Neural cell (in vitro differentiated cells): Measurements from ENCODE around the gene HOXA4. TPM values are rescaled to one million over a fixed set of nuclear protein-coding genes. Genes with fewer than 3 reads are reported as not detected.

Experiments used
- H2AFZ ChIP-seq: fragments of 200-600, 300-800 bp; sonication (generic), shearing (Covaris generic); 2 replicates; pipeline ENCODE4 v1.6.0; 2014; ENCODE audit warnings: low read depth, mild to moderate bottlenecking, antibody characterized with exemption, low read length, moderate library complexity
- H3F3A ChIP-seq: fragments of 200-600 bp; shearing (Covaris generic); 2 replicates; pipeline ENCODE4 v1.6.1; 2016; ENCODE audit warnings: mild to moderate bottlenecking, moderate library complexity, mixed read lengths, antibody characterized with exemption, low read length; ENCODE audit not compliant: insufficient read depth, poor library complexity, severe bottlenecking
- H3K27ac ChIP-seq: fragments of 200-600, 300-800 bp; sonication (generic), shearing (Covaris generic); 2 replicates; pipeline ENCODE4 v1.5.1; 2014; ENCODE audit warnings: mild to moderate bottlenecking, low read length, moderate library complexity
- H3K27me3 ChIP-seq: fragments of 300-800, 200-600 bp; sonication (generic), shearing (Covaris generic); 2 replicates; pipeline ENCODE4 v1.6.0; 2014; ENCODE audit warnings: mild to moderate bottlenecking, low read depth, low read length, moderate library complexity; ENCODE audit not compliant: insufficient read depth
- H3K36me3 ChIP-seq: fragments of 300-800, 200-600 bp; sonication (generic), shearing (Covaris generic); 2 replicates; pipeline ENCODE4 v1.5.1; 2014; ENCODE audit warnings: mild to moderate bottlenecking, antibody characterized with exemption, low read length, moderate library complexity; ENCODE audit not compliant: insufficient read depth
- H3K4me2 ChIP-seq: fragments of 300-800, 200-600 bp; sonication (generic), shearing (Covaris generic); 2 replicates; pipeline ENCODE4 v1.6.0; 2014; ENCODE audit warnings: mild to moderate bottlenecking, low read length
- H3K4me3 ChIP-seq: fragments of 300-800, 200-600 bp; sonication (generic), shearing (Covaris generic); 2 replicates; pipeline ENCODE4 v1.5.1; 2014; ENCODE audit warnings: mild to moderate bottlenecking, low read length, moderate library complexity
- H3K79me2 ChIP-seq: fragments of 200-600 bp; shearing (Covaris generic); replicated peaks from 2 replicates; pipeline ENCODE4 v1.6.0; 2014; ENCODE audit warnings: mild to moderate bottlenecking, low read length, moderate library complexity; ENCODE audit not compliant: insufficient read depth
- H3K9ac ChIP-seq: fragments of 300-800, 200-600 bp; sonication (generic), shearing (Covaris generic); 2 replicates; pipeline ENCODE4 v1.6.1; 2016; ENCODE audit warnings: mild to moderate bottlenecking, low read length, mixed read lengths
- H3K9me2 ChIP-seq: fragments of 200-600 bp; shearing (Covaris generic); 2 replicates; pipeline ENCODE4 v1.6.1; 2016; ENCODE audit warnings: mild to moderate bottlenecking, low read length, mixed read lengths; ENCODE audit not compliant: insufficient read depth
- H3K9me3 ChIP-seq: fragments of 200-600, 300-800 bp; sonication (generic), shearing (Covaris generic); 2 replicates; pipeline ENCODE4 v1.6.1; 2016; ENCODE audit warnings: mild to moderate bottlenecking, mixed run types, low read length, moderate library complexity, mixed read lengths
- H4K20me1 ChIP-seq: fragments of 200-600 bp; shearing (Covaris generic); 2 replicates; pipeline ENCODE4 v1.6.1; 2016; ENCODE audit warnings: mild to moderate bottlenecking, mixed run types; ENCODE audit not compliant: insufficient read depth
- CTCF ChIP-seq: fragments of 450-650 bp; IDR thresholded peaks from 2 replicates; pipeline ENCODE4 v1.5.1; 2014; ENCODE audit warnings: antibody characterized with exemption, mild to moderate bottlenecking, moderate library complexity; ENCODE audit not compliant: poor library complexity, severe bottlenecking
- EP300 ChIP-seq: fragments of 450-650 bp; conservative IDR thresholded peaks from 2 replicates; pipeline ENCODE4 v1.6.1; 2014; ENCODE audit warnings: antibody characterized with exemption, mild to moderate bottlenecking, moderate library complexity; ENCODE audit not compliant: poor library complexity, severe bottlenecking
- EZH2 ChIP-seq: fragments of 200-600, 300-800 bp; shearing (Covaris generic), sonication (generic); IDR thresholded peaks from 2 replicates; pipeline ENCODE4 v1.6.1; 2014; ENCODE audit warnings: antibody characterized with exemption, low read length, borderline replicate concordance, mild to moderate bottlenecking; ENCODE audit not compliant: insufficient read depth, poor library complexity, severe bottlenecking
- MXI1 ChIP-seq: fragments of 450-650 bp; conservative IDR thresholded peaks from 2 replicates; pipeline ENCODE4 v1.6.1; 2014; ENCODE audit warnings: antibody characterized with exemption, mild to moderate bottlenecking; ENCODE audit not compliant: poor library complexity, severe bottlenecking
- POLR2AphosphoS5 ChIP-seq: IDR thresholded peaks from 2 replicates; pipeline ENCODE4 v1.6.1; 2012
- RAD21 ChIP-seq: fragments of 450-650 bp; conservative IDR thresholded peaks from 2 replicates; pipeline ENCODE4 v1.6.1; 2014; ENCODE audit warnings: antibody characterized with exemption, mild to moderate bottlenecking, moderate library complexity
- REST ChIP-seq: IDR thresholded peaks from 2 replicates; pipeline ENCODE4 v1.6.1; 2012; ENCODE audit warnings: borderline replicate concordance
- SMC3 ChIP-seq: fragments of 450-650 bp; conservative IDR thresholded peaks from 2 replicates; pipeline ENCODE4 v1.6.1; 2014; ENCODE audit warnings: antibody characterized with exemption, mild to moderate bottlenecking, moderate library complexity; ENCODE audit not compliant: poor library complexity
- TAF1 ChIP-seq: IDR thresholded peaks from 2 replicates; pipeline ENCODE4 v1.6.1; 2012; ENCODE audit warnings: low read depth
- polyA plus RNA-seq: library from polyadenylated mRNA; depleted of rRNA; stranded (reverse); fragments of >200 nt; gene quantifications from 2 replicates; pipeline ENCODE4 v1.2.3, GENCODE V29; 2014

HOXA4 gene
- polyA plus RNA-seq, 1 donor from 2014 or later = not detected

GRCh38 chr7:27112361-27112760 is 18.2 kb downstream of the HOXA4 start:
- H2AFZ ChIP-seq = no peak overlapping the region
- H3K79me2 ChIP-seq = no peaks in the 10 kb centered on the region
- no peak overlapping the region for H3K4me3 ChIP-seq
- peaks cover 96% of the 10 kb centered on the region for H3K27me3 ChIP-seq
- no peaks in the 10 kb centered on the region for H3K36me3 ChIP-seq
- no peaks in the 10 kb centered on the region for H4K20me1 ChIP-seq
- no peak overlapping the region for H3K27ac ChIP-seq
- H3K9me3 ChIP-seq = no peaks in the 10 kb centered on the region
- no peak for TF ChIP-seq EZH2
- no peak for TF ChIP-seq SMC3
- TF ChIP-seq POLR2AphosphoS5 = no peak
- TF ChIP-seq MXI1 = no peak
- no peak for TF ChIP-seq EP300
- no peak for TF ChIP-seq RAD21
- TF ChIP-seq CTCF = no peak
- TF ChIP-seq TAF1 = no peak
- TF ChIP-seq REST = no peak
- H3K4me2 ChIP-seq = no peak overlapping the region
- H3F3A ChIP-seq = no peaks in the 10 kb centered on the region
- H3K9ac ChIP-seq = no peak overlapping the region
- no peaks in the 10 kb centered on the region for H3K9me2 ChIP-seq

DNA sequence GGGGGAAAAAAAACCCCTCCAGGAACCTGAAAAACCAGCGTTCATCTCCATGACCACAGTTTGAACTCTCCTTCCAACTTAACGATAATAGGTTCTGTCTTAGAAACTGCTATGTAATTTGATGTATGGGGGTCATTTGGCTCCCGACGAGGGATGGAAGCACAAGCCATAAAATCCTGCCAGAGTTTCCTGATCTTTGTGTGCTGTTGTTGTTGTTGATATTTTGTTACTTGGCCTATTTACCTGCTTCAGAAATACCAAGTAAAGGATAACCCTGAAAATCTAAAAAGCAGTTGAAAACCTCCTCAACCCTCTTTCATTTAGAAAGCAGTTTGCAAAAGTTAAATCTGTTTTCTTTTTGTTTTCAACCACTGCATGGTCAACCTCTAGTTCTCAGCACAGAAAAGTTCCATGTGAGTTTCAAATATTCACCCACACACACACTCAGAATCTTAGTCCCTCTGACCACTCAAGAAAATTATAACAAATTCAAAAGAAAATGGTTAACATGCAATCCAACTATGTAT is 18.7 kb downstream of the HOXA4 start:
- Histone ChIP-seq H3K4me3 (no peak overlapping the region), H3F3A (no peaks in the 10 kb centered on the region), H3K79me2 (no peaks in the 10 kb centered on the region), H4K20me1 (no peaks in the 10 kb centered on the region), H3K9ac (no peak overlapping the region), H3K4me2 (no peak overlapping the region), H3K27me3 (peaks cover 96% of the 10 kb centered on the region), H3K36me3 (no peaks in the 10 kb centered on the region), H2AFZ (no peak overlapping the region), H3K9me2 (no peaks in the 10 kb centered on the region), H3K27ac (no peak overlapping the region), H3K9me3 (no peaks in the 10 kb centered on the region)
- TF ChIP-seq SMC3 (no peak), EP300 (no peak), POLR2AphosphoS5 (no peak), RAD21 (no peak), CTCF (no peak), REST (no peak), MXI1 (no peak), TAF1 (no peak), EZH2 (no peak)
